SK-N-SH (cell line): ENCODE data around the gene PRKN.

ENCODE experiments used
- CHD2 ChIP-seq: fragments of 150-350 bp; IDR thresholded peaks from 2 replicates; pipeline ENCODE4 v1.6.1; 2018; ENCODE audit warnings: low read length; ENCODE audit not compliant: partially characterized antibody
- EZH2phosphoT487 ChIP-seq: fragments of 200-600 bp; sonication (generic); IDR thresholded peaks from 2 replicates; pipeline ENCODE4 v1.6.1; 2017; ENCODE audit warnings: low read depth, mixed run types, mild to moderate bottlenecking, antibody characterized with exemption, moderate library complexity, borderline replicate concordance
- GABPA ChIP-seq: IDR thresholded peaks from 2 replicates; pipeline ENCODE4 v1.4.0; 2012; ENCODE audit warnings: low read depth, mild to moderate bottlenecking
- RCOR1 ChIP-seq: fragments of 150-350 bp; IDR thresholded peaks from 2 replicates; pipeline ENCODE4 v1.6.1; 2017; ENCODE audit warnings: antibody characterized with exemption, low read length
- TAF1 ChIP-seq: IDR thresholded peaks from 2 replicates; pipeline ENCODE4 v1.6.1; 2012; ENCODE audit warnings: low read depth, mild to moderate bottlenecking, low read length, moderate library complexity, borderline replicate concordance
- YY1 ChIP-seq: IDR thresholded peaks from 2 replicates; pipeline ENCODE4 v1.4.0; 2012; ENCODE audit warnings: low read depth, mild to moderate bottlenecking
- TF ChIP-seq, protein P1 (sequence below): fragments of 200-600 bp; sonication (generic); IDR thresholded peaks from 2 replicates; pipeline ENCODE4 v1.6.1; 2017; ENCODE audit warnings: antibody characterized with exemption, mild to moderate bottlenecking, moderate library complexity
- TF ChIP-seq, protein P2 (sequence below): fragments of 150-350 bp; IDR thresholded peaks from 2 replicates; pipeline ENCODE4 v1.6.1; 2017; ENCODE audit warnings: antibody characterized with exemption, low read length, low read depth, borderline replicate concordance
- TF ChIP-seq, protein P3 (sequence below): IDR thresholded peaks from 2 replicates; pipeline ENCODE4 v1.4.0; 2012; ENCODE audit warnings: low read depth, borderline replicate concordance
- TF ChIP-seq, protein P4 (sequence below): IDR thresholded peaks from 2 replicates; pipeline ENCODE4 v1.4.0; 2012; ENCODE audit warnings: low read depth

DNA sequence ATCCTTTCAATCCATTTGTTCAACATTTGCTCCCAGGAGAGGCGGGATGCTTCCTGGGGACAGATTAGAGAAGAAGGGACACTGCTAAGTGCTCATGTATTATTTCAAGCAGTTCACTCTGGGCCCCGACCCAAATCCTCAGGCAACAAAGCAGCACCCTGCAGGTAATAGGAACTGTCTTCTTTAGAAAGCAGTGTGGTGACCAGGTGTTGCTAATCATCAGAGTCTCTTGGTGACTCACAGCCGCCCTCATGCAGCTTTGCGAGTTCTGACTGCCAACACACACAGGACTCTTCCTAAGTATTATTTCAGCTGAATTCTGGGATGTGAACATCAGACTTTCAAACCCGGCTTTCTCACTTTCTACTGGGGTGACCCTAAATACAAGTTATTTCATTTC is 356.4 kb downstream of the PRKN start:
- TF ChIP-seq, protein P1, sequence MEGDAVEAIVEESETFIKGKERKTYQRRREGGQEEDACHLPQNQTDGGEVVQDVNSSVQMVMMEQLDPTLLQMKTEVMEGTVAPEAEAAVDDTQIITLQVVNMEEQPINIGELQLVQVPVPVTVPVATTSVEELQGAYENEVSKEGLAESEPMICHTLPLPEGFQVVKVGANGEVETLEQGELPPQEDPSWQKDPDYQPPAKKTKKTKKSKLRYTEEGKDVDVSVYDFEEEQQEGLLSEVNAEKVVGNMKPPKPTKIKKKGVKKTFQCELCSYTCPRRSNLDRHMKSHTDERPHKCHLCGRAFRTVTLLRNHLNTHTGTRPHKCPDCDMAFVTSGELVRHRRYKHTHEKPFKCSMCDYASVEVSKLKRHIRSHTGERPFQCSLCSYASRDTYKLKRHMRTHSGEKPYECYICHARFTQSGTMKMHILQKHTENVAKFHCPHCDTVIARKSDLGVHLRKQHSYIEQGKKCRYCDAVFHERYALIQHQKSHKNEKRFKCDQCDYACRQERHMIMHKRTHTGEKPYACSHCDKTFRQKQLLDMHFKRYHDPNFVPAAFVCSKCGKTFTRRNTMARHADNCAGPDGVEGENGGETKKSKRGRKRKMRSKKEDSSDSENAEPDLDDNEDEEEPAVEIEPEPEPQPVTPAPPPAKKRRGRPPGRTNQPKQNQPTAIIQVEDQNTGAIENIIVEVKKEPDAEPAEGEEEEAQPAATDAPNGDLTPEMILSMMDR: no peak
- TF ChIP-seq GABPA: no peak
- TF ChIP-seq TAF1: no peak
- TF ChIP-seq CHD2: no peak
- no peak for TF ChIP-seq YY1
- TF ChIP-seq, protein P2, sequence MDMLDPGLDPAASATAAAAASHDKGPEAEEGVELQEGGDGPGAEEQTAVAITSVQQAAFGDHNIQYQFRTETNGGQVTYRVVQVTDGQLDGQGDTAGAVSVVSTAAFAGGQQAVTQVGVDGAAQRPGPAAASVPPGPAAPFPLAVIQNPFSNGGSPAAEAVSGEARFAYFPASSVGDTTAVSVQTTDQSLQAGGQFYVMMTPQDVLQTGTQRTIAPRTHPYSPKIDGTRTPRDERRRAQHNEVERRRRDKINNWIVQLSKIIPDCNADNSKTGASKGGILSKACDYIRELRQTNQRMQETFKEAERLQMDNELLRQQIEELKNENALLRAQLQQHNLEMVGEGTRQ: no peak
- TF ChIP-seq RCOR1: no peak
- TF ChIP-seq, protein P3, sequence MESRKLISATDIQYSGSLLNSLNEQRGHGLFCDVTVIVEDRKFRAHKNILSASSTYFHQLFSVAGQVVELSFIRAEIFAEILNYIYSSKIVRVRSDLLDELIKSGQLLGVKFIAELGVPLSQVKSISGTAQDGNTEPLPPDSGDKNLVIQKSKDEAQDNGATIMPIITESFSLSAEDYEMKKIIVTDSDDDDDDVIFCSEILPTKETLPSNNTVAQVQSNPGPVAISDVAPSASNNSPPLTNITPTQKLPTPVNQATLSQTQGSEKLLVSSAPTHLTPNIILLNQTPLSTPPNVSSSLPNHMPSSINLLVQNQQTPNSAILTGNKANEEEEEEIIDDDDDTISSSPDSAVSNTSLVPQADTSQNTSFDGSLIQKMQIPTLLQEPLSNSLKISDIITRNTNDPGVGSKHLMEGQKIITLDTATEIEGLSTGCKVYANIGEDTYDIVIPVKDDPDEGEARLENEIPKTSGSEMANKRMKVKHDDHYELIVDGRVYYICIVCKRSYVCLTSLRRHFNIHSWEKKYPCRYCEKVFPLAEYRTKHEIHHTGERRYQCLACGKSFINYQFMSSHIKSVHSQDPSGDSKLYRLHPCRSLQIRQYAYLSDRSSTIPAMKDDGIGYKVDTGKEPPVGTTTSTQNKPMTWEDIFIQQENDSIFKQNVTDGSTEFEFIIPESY: no peak
- TF ChIP-seq, protein P4, sequence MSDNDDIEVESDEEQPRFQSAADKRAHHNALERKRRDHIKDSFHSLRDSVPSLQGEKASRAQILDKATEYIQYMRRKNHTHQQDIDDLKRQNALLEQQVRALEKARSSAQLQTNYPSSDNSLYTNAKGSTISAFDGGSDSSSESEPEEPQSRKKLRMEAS: no peak
- no peak for TF ChIP-seq EZH2phosphoT487
